PC-3 (cell line): ENCODE results near the gene MOGAT3. TPM values are rescaled to one million over a fixed set of nuclear protein-coding genes. Genes with fewer than 3 reads are reported as not detected.

Experiments
- ATAC-seq: fragments of 200-7000 bp; cut with Tn5 transposase; 2 replicates; pipeline ENCODE4 v1.9.1; 2020; ENCODE audit warnings: mild to moderate bottlenecking, moderate library complexity
- Bru-seq: library from RNA; stranded (reverse); fragments of 400-500 nt; gene quantifications from one replicate; lab custom pipeline; 2021; lab: Mats Ljungman, UMichigan
- BruChase-seq, 2 experiments: library from RNA; stranded (reverse); fragments of 400-500 nt; gene quantifications; one replicate each; lab custom pipeline; 2021; lab: Mats Ljungman, UMichigan
- BruUV-seq: library from RNA; stranded (reverse); fragments of 400-500 nt; replicated peaks from 2 replicates; lab custom pipeline; 2021; lab: Mats Ljungman, UMichigan
- CTCF ChIA-PET: fragments of 300-600 bp; sonication (Branson Sonifier 250); formaldehyde crosslinking; loops from one replicate; lab custom pipeline; 2022; ENCODE audit warnings: antibody characterized with exemption; lab: Charles Lee
- POLR2A ChIA-PET: fragments of 300-600 bp; sonication (Branson Sonifier 250); formaldehyde crosslinking; loops from one replicate; lab custom pipeline; 2022; ENCODE audit warnings: antibody characterized with exemption; ENCODE audit not compliant: unreplicated experiment; lab: Charles Lee
- DNase-seq: peaks from one replicate; pipeline ENCODE4 v3.0.0-alpha.2; 2015
- H2AFZ ChIP-seq: fragments of 300-600 bp; sonication (generic); 2 replicates; pipeline ENCODE4 v1.6.0; 2016; ENCODE audit warnings: antibody characterized with exemption, low read length
- H3F3A ChIP-seq: fragments of 300-600 bp; sonication (generic); one replicate; pipeline ENCODE4 v1.6.0; 2017; ENCODE audit warnings: antibody characterized with exemption, low read length, control low read depth, mild to moderate bottlenecking; ENCODE audit not compliant: unreplicated experiment
- H3K27ac ChIP-seq: fragments of 300-600 bp; sonication (generic); 2 replicates; pipeline ENCODE4 v1.5.1; 2016; ENCODE audit warnings: mild to moderate bottlenecking, low read length
- H3K27me3 ChIP-seq: fragments of 300-600 bp; sonication (generic); 2 replicates; pipeline ENCODE4 v1.6.1; 2016; ENCODE audit warnings: low read length, mixed read lengths
- H3K36me3 ChIP-seq: fragments of 300-600 bp; sonication (generic); 2 replicates; pipeline ENCODE4 v1.6.1; 2016; ENCODE audit warnings: low read depth, mixed run types, low read length, mixed read lengths
- H3K4me1 ChIP-seq: fragments of 300-600 bp; sonication (generic); 2 replicates; pipeline ENCODE4 v1.5.1; 2016; ENCODE audit warnings: low read length; ENCODE audit not compliant: insufficient read depth
- H3K4me2 ChIP-seq: fragments of 300-600 bp; sonication (generic); 2 replicates; pipeline ENCODE4 v1.6.0; 2016; ENCODE audit warnings: low read length
- H3K4me3 ChIP-seq: fragments of 300-600 bp; sonication (generic); 2 replicates; pipeline ENCODE4 v1.5.1; 2016; ENCODE audit warnings: mild to moderate bottlenecking, low read length, mixed read lengths
- H3K79me2 ChIP-seq: fragments of 300-600 bp; sonication (generic); 2 replicates; pipeline ENCODE4 v1.6.1; 2017; ENCODE audit warnings: low read length, mixed read lengths
- H3K9ac ChIP-seq: fragments of 300-600 bp; sonication (generic); 2 replicates; pipeline ENCODE4 v1.6.0; 2016; ENCODE audit warnings: mild to moderate bottlenecking, low read length
- H3K9me2 ChIP-seq: fragments of 300-600 bp; sonication (generic); replicated peaks from 2 replicates; pipeline ENCODE4 v1.6.1; 2016; ENCODE audit warnings: mixed run types, low read length, mixed read lengths
- H3K9me3 ChIP-seq: fragments of 300-600 bp; sonication (generic); 2 replicates; pipeline ENCODE4 v1.6.1; 2016; ENCODE audit warnings: low read length, mixed read lengths
- H4K20me1 ChIP-seq: fragments of 300-600 bp; sonication (generic); 2 replicates; pipeline ENCODE4 v1.6.1; 2016; ENCODE audit warnings: low read length, mixed read lengths
- EZH2 ChIP-seq: fragments of 300-600 bp; sonication (generic); IDR thresholded peaks from one replicate; pipeline ENCODE4 v1.6.1; 2017; ENCODE audit warnings: antibody characterized with exemption, mild to moderate bottlenecking, low read length; ENCODE audit not compliant: unreplicated experiment
- EZH2phosphoT487 ChIP-seq: fragments of 300-600 bp; sonication (generic); IDR thresholded peaks from 2 replicates; pipeline ENCODE4 v1.6.1; 2018; ENCODE audit warnings: mild to moderate bottlenecking, antibody characterized with exemption, low read length, borderline replicate concordance
- intact Hi-C: fragments of 100-400 bp; cut with micrococcal nuclease; formaldehyde crosslinking; loops from 2 replicates; pipeline ENCODE4 v1.9.0; 2023
- long read RNA-seq: library from polyadenylated mRNA; unstranded; transcript quantifications from one replicate; pipeline ENCODE4 v2.0.0, GENCODE V29; 2021; ENCODE audit not compliant: unreplicated experiment
- total RNA-seq: library from RNA; depleted of rRNA; stranded (reverse); fragments of >200 nt; gene quantifications from 2 replicates; pipeline ENCODE4 v1.2.3, GENCODE V29; 2014; rRNA removed
- TF ChIP-seq, protein P1 (sequence below): fragments of 300-600 bp; sonication (generic); conservative IDR thresholded peaks from 2 replicates; pipeline ENCODE4 v1.5.1; 2017; ENCODE audit warnings: antibody characterized with exemption, low read depth, mild to moderate bottlenecking, low read length

The MOGAT3 gene, protein sequence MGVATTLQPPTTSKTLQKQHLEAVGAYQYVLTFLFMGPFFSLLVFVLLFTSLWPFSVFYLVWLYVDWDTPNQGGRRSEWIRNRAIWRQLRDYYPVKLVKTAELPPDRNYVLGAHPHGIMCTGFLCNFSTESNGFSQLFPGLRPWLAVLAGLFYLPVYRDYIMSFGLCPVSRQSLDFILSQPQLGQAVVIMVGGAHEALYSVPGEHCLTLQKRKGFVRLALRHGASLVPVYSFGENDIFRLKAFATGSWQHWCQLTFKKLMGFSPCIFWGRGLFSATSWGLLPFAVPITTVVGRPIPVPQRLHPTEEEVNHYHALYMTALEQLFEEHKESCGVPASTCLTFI
- total RNA-seq (not detected in 2 replicates), Bru-seq, nascent RNA (not detected), BruChase-seq, experiment 1, labeled RNA remaining after a 6-hour chase (percentile 10 among the genes with signal in this experiment), BruChase-seq, experiment 2, labeled RNA remaining after a 2-hour chase (percentile 9 among the genes with signal in this experiment)
- long read RNA-seq, result 0 reads

DNA sequence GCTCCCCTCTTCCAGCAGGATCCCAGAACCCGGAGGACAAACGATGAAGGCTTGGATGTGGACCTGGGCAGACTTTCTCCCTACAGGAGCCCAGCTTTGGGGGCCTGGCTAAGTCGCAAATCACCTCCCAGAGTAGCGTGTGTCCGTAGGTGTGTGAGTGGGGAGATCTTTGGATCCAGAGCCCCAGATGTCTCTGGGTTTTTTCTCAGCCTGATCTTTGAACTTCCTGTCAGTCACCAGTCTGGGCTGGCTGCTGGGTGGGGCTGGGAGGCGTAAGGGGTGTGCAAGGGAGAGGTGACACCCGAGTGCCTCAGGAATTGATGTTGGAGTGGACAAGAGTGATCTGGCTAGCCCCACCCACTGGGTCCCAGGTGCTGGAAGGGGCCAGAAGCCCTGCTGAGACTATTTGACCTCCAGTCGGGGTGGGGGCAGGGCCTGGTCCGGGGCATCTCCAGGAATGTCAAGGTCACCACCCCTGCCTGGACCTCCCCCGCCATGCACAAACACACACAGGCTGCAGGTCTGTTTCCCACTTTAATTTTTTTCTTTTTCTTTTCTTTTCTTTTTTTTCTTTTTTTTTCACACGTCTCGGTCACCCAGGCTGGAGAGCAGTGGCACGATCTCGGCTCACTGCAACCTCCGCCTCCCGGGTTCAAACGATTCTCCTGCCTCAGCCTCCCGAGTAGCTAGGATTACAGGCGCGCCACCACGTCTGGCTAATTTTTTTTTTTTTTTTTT lies at the start of gene MOGAT3:
Gene MOGAT3, minus strand, starts transcription at position 175 of the 738 bp plus-strand sequence. CDS start 182 bp downstream, outside the sequence.
- peak; percentile 35; the same call in 1 of the 2 replicates for ATAC-seq
- no peaks in the 10 kb centered on the region for H3K9me3 ChIP-seq
- no peaks in the 10 kb centered on the region for H3K4me1 ChIP-seq
- POLR2A ChIA-PET, result no interaction called here
- H3K27ac ChIP-seq, result no peak within 1 kb of the TSS
- BruUV-seq, result no TSS peak
- intact Hi-C loops, result no loop called here
- H3K36me3 ChIP-seq, result no peaks in the 10 kb centered on the region
- DNase-seq, result no peak
- H3K27me3 ChIP-seq, result no peaks in the 10 kb centered on the region
- CTCF ChIA-PET, result no interaction called here
- no peaks in the 10 kb centered on the region for H3K79me2 ChIP-seq
- TF ChIP-seq EZH2, result no peak
- no peak for TF ChIP-seq EZH2phosphoT487
- TF ChIP-seq, protein P1, sequence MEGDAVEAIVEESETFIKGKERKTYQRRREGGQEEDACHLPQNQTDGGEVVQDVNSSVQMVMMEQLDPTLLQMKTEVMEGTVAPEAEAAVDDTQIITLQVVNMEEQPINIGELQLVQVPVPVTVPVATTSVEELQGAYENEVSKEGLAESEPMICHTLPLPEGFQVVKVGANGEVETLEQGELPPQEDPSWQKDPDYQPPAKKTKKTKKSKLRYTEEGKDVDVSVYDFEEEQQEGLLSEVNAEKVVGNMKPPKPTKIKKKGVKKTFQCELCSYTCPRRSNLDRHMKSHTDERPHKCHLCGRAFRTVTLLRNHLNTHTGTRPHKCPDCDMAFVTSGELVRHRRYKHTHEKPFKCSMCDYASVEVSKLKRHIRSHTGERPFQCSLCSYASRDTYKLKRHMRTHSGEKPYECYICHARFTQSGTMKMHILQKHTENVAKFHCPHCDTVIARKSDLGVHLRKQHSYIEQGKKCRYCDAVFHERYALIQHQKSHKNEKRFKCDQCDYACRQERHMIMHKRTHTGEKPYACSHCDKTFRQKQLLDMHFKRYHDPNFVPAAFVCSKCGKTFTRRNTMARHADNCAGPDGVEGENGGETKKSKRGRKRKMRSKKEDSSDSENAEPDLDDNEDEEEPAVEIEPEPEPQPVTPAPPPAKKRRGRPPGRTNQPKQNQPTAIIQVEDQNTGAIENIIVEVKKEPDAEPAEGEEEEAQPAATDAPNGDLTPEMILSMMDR, result no peak
- no peak within 1 kb of the TSS for H2AFZ ChIP-seq
- no peaks in the 10 kb centered on the region for H3F3A ChIP-seq
- no peaks in the 10 kb centered on the region for H4K20me1 ChIP-seq
- H3K4me2 ChIP-seq, result no peak within 1 kb of the TSS
- no peak within 1 kb of the TSS for H3K4me3 ChIP-seq
- H3K9ac ChIP-seq, result no peak within 1 kb of the TSS
- no peaks in the 10 kb centered on the region for H3K9me2 ChIP-seq

DNA sequence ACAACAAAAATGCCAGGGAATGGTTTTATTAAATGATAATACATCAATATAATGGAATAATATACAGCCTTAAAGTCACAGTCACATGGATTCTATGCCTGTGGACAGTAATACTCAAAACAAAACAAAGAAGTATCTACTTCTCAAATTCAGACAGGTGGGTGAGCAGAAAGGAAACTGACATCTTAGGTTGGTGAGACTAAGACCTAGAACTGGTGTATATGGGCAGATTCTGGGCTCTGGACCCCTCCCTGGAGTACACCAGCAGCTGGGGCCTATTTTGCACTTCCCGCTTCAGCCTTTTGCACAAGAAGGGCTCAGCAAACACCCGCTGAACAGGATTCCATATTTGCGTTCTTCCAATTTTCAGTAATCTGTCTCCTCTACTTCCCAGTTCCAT lies 49.5 kb upstream of the MOGAT3 start:
- Histone ChIP-seq H3K79me2 (peaks cover 46% of the 10 kb centered on the region), H3K27ac (no peak overlapping the region)
- CTCF ChIA-PET, result no interaction called here

More for the DNA sequence above, 49.5 kb upstream of the MOGAT3 start:
- peak overlapping the region; percentile 90 for H3K4me2 ChIP-seq
- no TSS peak for BruUV-seq
- DNase-seq (no peak), ATAC-seq (no peak)
- no peaks in the 10 kb centered on the region for H3K9me2 ChIP-seq
- H4K20me1 ChIP-seq, result no peaks in the 10 kb centered on the region
- H3K9ac ChIP-seq, result no peak overlapping the region
- intact Hi-C loops, result no loop called here
- no peaks in the 10 kb centered on the region for H3F3A ChIP-seq
- peak overlapping the region; percentile 99; the same call in 1 of the 2 replicates for H3K4me3 ChIP-seq
- H3K27me3 ChIP-seq, result no peaks in the 10 kb centered on the region
- POLR2A ChIA-PET, result no interaction called here
- H3K9me3 ChIP-seq, result no peaks in the 10 kb centered on the region
- H3K4me1 ChIP-seq, result peaks cover 3% of the 10 kb centered on the region
- no peak for TF ChIP-seq EZH2
- TF ChIP-seq, protein P1, result no peak
- no peak for TF ChIP-seq EZH2phosphoT487
- no peaks in the 10 kb centered on the region for H3K36me3 ChIP-seq
- no peak overlapping the region for H2AFZ ChIP-seq
